Lung (tissue), 12 donors: ENCODE data around the gene DOCK2. TPM values are rescaled to one million over a fixed set of nuclear protein-coding genes. Genes with fewer than 3 reads are reported as not detected.
A peak's percentile ranks its signal among the peaks of the same experiment; 100 is the strongest.

Experiments used
- ATAC-seq: fragments of 200-7000 bp; cut with Tn5 transposase; one replicate; pipeline ENCODE4 v1.9.1; 2020; ENCODE audit warnings: moderate number of reproducible peaks; ENCODE audit not compliant: insufficient read depth, low FRiP score
- DNase-seq, 3 donors: peaks; one replicate each; pipeline ENCODE4 v3.0.0-alpha.2; 2013 to 2017
- H3K27ac ChIP-seq, 2 donors: one replicate each; pipeline ENCODE4 v1.5.1; 2013; ENCODE audit warnings: mild to moderate bottlenecking in 2 of 2, moderate library complexity in 2 of 2, control low read depth in 1 of 2, inconsistent platforms in 1 of 2, low read depth in 1 of 2, low read length in 1 of 2
- H3K27me3 ChIP-seq, 3 donors: one replicate each; pipeline ENCODE4 v1.5.1; 2013; ENCODE audit warnings: low read length in 2 of 3; ENCODE audit not compliant: control insufficient read depth in 3 of 3, insufficient read depth in 3 of 3
- H3K36me3 ChIP-seq, 4 donors: one replicate each; pipeline ENCODE4 v1.5.1; 2013; ENCODE audit warnings: low read length in 4 of 4, mild to moderate bottlenecking in 1 of 4, moderate library complexity in 1 of 4; ENCODE audit not compliant: control insufficient read depth in 4 of 4, insufficient read depth in 4 of 4
- H3K4me1 ChIP-seq, 5 donors: one replicate each; pipeline ENCODE4 v1.5.1; 2013; ENCODE audit warnings: low read length in 5 of 5, mild to moderate bottlenecking in 2 of 5, moderate library complexity in 1 of 5; ENCODE audit not compliant: control insufficient read depth in 5 of 5, insufficient read depth in 5 of 5
- H3K4me3 ChIP-seq: one replicate; pipeline ENCODE4 v1.5.1; 2013; ENCODE audit warnings: mild to moderate bottlenecking, control low read depth, moderate library complexity
- H3K9ac ChIP-seq, 2 donors: one replicate each; pipeline ENCODE4 v1.5.1; 2013; ENCODE audit warnings: low read length in 2 of 2, control low read depth in 1 of 2; ENCODE audit not compliant: insufficient read depth in 1 of 2
- H3K9me3 ChIP-seq, 4 donors: one replicate each; pipeline ENCODE4 v1.5.1; 2013; ENCODE audit warnings: low read length in 3 of 4, mild to moderate bottlenecking in 1 of 4, moderate library complexity in 1 of 4; ENCODE audit not compliant: control insufficient read depth in 4 of 4, insufficient read depth in 3 of 4
- WGBS, 2 donors: extraction: QIAGEN DNeasy Blood & Tissue Kit; methylation state at CpG; one replicate each; pipeline ENCODE4 v1.1.7; 2013; 5-methylcytosine and 5-hydroxymethylcytosine counted together
- polyA plus RNA-seq, 2 donors: library from polyadenylated mRNA; stranded (reverse); fragments of 200-250 nt; gene quantifications; one replicate each; pipeline ENCODE4 v1.2.1, GENCODE V29; 2013
- total RNA-seq, 2 donors: library from RNA; depleted of rRNA in 1 of 2; stranded (reverse); fragments of >200 nt in 1 of 2; gene quantifications; one replicate each; pipeline ENCODE4 v1.2.1, GENCODE V29; 2014 to 2021
- TF ChIP-seq, protein P1 (sequence below): IDR thresholded peaks from 2 replicates; pipeline ENCODE4 v1.5.1; 2012; ENCODE audit warnings: mild to moderate bottlenecking; ENCODE audit errors: control extremely low read depth, extremely low read depth
- donor health status: control.
- donor health status: control.
- donor health status: Bipolar disorder and iron deficiency.
- donor health status: healthy.
- donor health status: DM: yes; HTN: yes; CAD: no.

Gene DOCK2
- total and polyA plus RNA-seq, 4 donors, result 9.6 to 66.6 (median 43.4) TPM

DNA sequence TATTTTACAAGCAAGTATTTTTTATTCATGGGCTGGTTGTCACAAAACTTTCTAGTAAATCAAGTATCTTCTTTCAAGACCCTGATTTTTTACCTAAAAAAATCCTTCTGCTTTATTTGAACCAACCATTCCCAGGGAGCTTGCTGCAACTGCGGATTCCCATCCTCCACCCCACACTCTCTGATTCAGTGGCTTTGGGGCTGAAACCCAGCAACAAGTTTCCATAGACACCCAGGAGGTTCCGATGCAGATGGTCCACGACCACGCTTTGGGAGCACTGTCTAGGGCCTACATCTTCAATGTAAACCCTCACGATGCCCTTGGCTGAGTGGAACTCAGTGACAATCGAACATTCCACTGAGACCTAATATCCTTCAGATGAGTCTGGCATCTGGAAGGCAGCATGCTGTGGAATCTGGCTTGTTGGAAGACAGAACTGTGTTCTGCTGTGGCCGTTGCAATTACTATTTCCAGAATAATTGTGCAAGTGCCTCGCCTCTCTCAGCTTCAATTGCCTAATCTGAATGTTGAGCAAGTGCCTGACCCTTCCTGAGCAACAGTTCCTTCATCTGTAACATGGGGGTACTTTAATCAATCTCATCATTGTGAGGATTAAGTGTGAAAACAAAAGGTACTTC is 238.1 kb downstream of the DOCK2 start:
- no peaks in the 10 kb centered on the region for H3K27me3 ChIP-seq
- WGBS, 2 donors, result 34 to 59% methylated on average over 8 of the region's 8 CpGs
- TF ChIP-seq, protein P1, sequence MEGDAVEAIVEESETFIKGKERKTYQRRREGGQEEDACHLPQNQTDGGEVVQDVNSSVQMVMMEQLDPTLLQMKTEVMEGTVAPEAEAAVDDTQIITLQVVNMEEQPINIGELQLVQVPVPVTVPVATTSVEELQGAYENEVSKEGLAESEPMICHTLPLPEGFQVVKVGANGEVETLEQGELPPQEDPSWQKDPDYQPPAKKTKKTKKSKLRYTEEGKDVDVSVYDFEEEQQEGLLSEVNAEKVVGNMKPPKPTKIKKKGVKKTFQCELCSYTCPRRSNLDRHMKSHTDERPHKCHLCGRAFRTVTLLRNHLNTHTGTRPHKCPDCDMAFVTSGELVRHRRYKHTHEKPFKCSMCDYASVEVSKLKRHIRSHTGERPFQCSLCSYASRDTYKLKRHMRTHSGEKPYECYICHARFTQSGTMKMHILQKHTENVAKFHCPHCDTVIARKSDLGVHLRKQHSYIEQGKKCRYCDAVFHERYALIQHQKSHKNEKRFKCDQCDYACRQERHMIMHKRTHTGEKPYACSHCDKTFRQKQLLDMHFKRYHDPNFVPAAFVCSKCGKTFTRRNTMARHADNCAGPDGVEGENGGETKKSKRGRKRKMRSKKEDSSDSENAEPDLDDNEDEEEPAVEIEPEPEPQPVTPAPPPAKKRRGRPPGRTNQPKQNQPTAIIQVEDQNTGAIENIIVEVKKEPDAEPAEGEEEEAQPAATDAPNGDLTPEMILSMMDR, result no peak
- H3K4me1 ChIP-seq, result peaks cover 0 to 7% (median 3%) of the 10 kb centered on the region in 5 donors
- DNase-seq, result peak; percentile 18 to 66 (median 28)
- no peak overlapping the region for H3K4me3 ChIP-seq
- H3K27ac ChIP-seq, result peak overlapping the region in 1 of 2 donors; percentile 64
- ATAC-seq, result no peak
- no peak overlapping the region for H3K9ac ChIP-seq
- no peaks in the 10 kb centered on the region for H3K9me3 ChIP-seq
- no peaks in the 10 kb centered on the region for H3K36me3 ChIP-seq

- WGBS, 2 donors, result 53 to 58% methylated on average over 4 of the region's 4 CpGs
- no peak overlapping the region for H3K9ac ChIP-seq
- peak overlapping the region in 1 of 2 donors; percentile 32 for H3K27ac ChIP-seq
- H3K9me3 ChIP-seq, result no peaks in the 10 kb centered on the region
- H3K4me3 ChIP-seq, result no peak overlapping the region
- DNase-seq, result no peak
- no peaks in the 10 kb centered on the region for H3K27me3 ChIP-seq
- H3K4me1 ChIP-seq, result peaks cover 0 to 7% (median 3%) of the 10 kb centered on the region in 5 donors
- TF ChIP-seq, protein P1, result no peak
- no peaks in the 10 kb centered on the region for H3K36me3 ChIP-seq
- ATAC-seq, result no peak
These were observed 238.7 kb downstream of the DOCK2 start for GRCh38 chr5:169875731-169876130.

GRCh38 chr5:169876386-169876785 is 239.3 kb downstream of the DOCK2 start:
- ATAC-seq, result no peak
- WGBS, 2 donors, result 26 to 46% methylated on average over 1 of the region's 1 CpG

More at GRCh38 chr5:169876386-169876785, 239.3 kb downstream of the DOCK2 start:
- peaks cover 0 to 7% (median 3%) of the 10 kb centered on the region in 5 donors for H3K4me1 ChIP-seq
- no peaks in the 10 kb centered on the region for H3K36me3 ChIP-seq
- no peak overlapping the region for H3K27ac ChIP-seq
- DNase-seq, result no peak
- H3K4me3 ChIP-seq, result no peak overlapping the region
- TF ChIP-seq, protein P1, result no peak
- H3K9me3 ChIP-seq, result no peaks in the 10 kb centered on the region
- no peak overlapping the region for H3K9ac ChIP-seq
- H3K27me3 ChIP-seq, result no peaks in the 10 kb centered on the region
